ENCODE results near the gene WASHC1. TPM values are rescaled to one million over a fixed set of nuclear protein-coding genes. Genes with fewer than 3 reads are reported as not detected.
A peak's percentile ranks its signal among the peaks of the same experiment; 100 is the strongest.
"Not testable (repeated sequence)": the region's sequence is repeated elsewhere in the genome, so short reads cannot be mapped to it uniquely, and the experiment has no call there.

Gene WASHC1
- total RNA-seq: 10 to 100 TPM in 3 of 4 donors, 1 to 10 TPM in 1; 7.3 to 15.9 (median 12.1) TPM
- polyA plus RNA-seq: 10 to 100 TPM in 2 of 3 donors, 1 to 10 TPM in 1; 9.5 to 13.0 (median 12.1) TPM
- long read RNA-seq, donor 1: 0 reads
- long read RNA-seq, donor 2, partial matches to known transcripts: 1 of 8 reads
- long read RNA-seq, donor 2, other reads (novel, unspliced or antisense): 7 of 8 reads

DNA sequence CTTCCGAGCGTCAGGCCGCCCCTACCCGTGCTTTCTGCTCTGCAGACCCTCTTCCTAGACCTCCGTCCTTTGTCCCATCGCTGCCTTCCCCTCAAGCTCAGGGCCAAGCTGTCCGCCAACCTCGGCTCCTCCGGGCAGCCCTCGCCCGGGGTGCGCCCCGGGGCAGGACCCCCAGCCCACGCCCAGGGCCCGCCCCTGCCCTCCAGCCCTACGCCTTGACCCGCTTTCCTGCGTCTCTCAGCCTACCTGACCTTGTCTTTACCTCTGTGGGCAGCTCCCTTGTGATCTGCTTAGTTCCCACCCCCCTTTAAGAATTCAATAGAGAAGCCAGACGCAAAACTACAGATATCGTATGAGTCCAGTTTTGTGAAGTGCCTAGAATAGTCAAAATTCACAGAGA lies at the start of gene WASHC1:
Gene WASHC1 (minus strand): TSS at position 101 of the 400 bp plus-strand sequence. CDS start 4,457 bp downstream, outside the sequence.
- H3K4me3 ChIP-seq; H3K27ac ChIP-seq; ATAC-seq; DNase-seq; H3K27me3 ChIP-seq (ENCODE audit: insufficient read depth in 3 of 3, low read length in 2 of 3); intact Hi-C loops (cut with DNase I); H3K4me1 ChIP-seq; H3K36me3 ChIP-seq (ENCODE audit: insufficient read depth in 1 of 2, low read depth in 1 of 2); H3K9me3 ChIP-seq: not testable (repeated sequence)
- 0% methylated on average over 2 of the region's 20 CpGs; no CpG with 5 or more reads in 2 of the 3 donors for WGBS, 3 donors

- not testable (repeated sequence) for H3K36me3 ChIP-seq (ENCODE audit: insufficient read depth in 1 of 2, low read depth in 1 of 2)
- WGBS, 3 donors: 44 to 76% (median 63%) methylated on average over 3 of the region's 3 CpGs
Observed at GRCh38 chr9:78333-78732, 49.1 kb upstream of the WASHC1 start.

GRCh38 chr9:76389-76788 lies 47.1 kb upstream of the WASHC1 start:
- intact Hi-C loops (cut with DNase I); H3K4me3 ChIP-seq: not testable (repeated sequence)

More at GRCh38 chr9:78333-78732, 49.1 kb upstream of the WASHC1 start:
- intact Hi-C loops (cut with DNase I); DNase-seq; H3K27ac ChIP-seq; H3K4me3 ChIP-seq; H3K4me1 ChIP-seq; H3K27me3 ChIP-seq (ENCODE audit: insufficient read depth in 3 of 3, low read length in 2 of 3); H3K9me3 ChIP-seq: not testable (repeated sequence)
- peak in 3 of 4 donors; percentile 58 to 71 (median 68) for ATAC-seq

GRCh38 chr9:73900-74525 lies 44.8 kb upstream of the WASHC1 start:
- WGBS, 3 donors: 15 to 21% (median 15%) methylated on average over 9 to 18 of the region's 18 CpGs
- H3K27me3 ChIP-seq (ENCODE audit: insufficient read depth in 3 of 3, low read length in 2 of 3); H3K9me3 ChIP-seq; H3K36me3 ChIP-seq (ENCODE audit: insufficient read depth in 1 of 2, low read depth in 1 of 2); intact Hi-C loops (cut with DNase I); DNase-seq; H3K27ac ChIP-seq; H3K4me1 ChIP-seq: not testable (repeated sequence)
- ATAC-seq: peak in 3 of 4 donors; percentile 33 to 56 (median 38)
- peak overlapping the region; percentile 65 for H3K4me3 ChIP-seq

More at GRCh38 chr9:76389-76788, 47.1 kb upstream of the WASHC1 start:
- not testable (repeated sequence) for ATAC-seq; H3K27me3 ChIP-seq (ENCODE audit: insufficient read depth in 3 of 3, low read length in 2 of 3); H3K9me3 ChIP-seq; H3K4me1 ChIP-seq; DNase-seq; H3K27ac ChIP-seq; H3K36me3 ChIP-seq (ENCODE audit: insufficient read depth in 1 of 2, low read depth in 1 of 2)
- WGBS, 3 donors: 84 to 96% (median 89%) methylated on average over 3 of the region's 3 CpGs

- H3K4me3 ChIP-seq: peak overlapping the region; percentile 65
- 1% methylated on average over 51 to 108 of the region's 109 CpGs for WGBS, 3 donors
- H3K4me1 ChIP-seq; H3K36me3 ChIP-seq (ENCODE audit: insufficient read depth in 1 of 2, low read depth in 1 of 2); H3K27ac ChIP-seq; H3K27me3 ChIP-seq (ENCODE audit: insufficient read depth in 3 of 3, low read length in 2 of 3); intact Hi-C loops (cut with DNase I); H3K9me3 ChIP-seq: not testable (repeated sequence)
- DNase-seq: peak; percentile 14 to 52
- ATAC-seq: peak; percentile 41 to 70 (median 50)
Observed at GRCh38 chr9:73076-73899, 44.0 kb upstream of the WASHC1 start.

- H3K9me3 ChIP-seq; H3K27ac ChIP-seq; H3K4me1 ChIP-seq; H3K27me3 ChIP-seq (ENCODE audit: insufficient read depth in 3 of 3, low read length in 2 of 3); H3K4me3 ChIP-seq; DNase-seq; intact Hi-C loops (cut with DNase I); H3K36me3 ChIP-seq (ENCODE audit: insufficient read depth in 1 of 2, low read depth in 1 of 2): not testable (repeated sequence)
- 16 to 24% (median 18%) methylated on average over 7 to 10 of the region's 10 CpGs for WGBS, 3 donors
- peak in 1 of 4 donors; percentile 30 for ATAC-seq
Observed at GRCh38 chr9:63031-63629, 33.9 kb upstream of the WASHC1 start.

DNA sequence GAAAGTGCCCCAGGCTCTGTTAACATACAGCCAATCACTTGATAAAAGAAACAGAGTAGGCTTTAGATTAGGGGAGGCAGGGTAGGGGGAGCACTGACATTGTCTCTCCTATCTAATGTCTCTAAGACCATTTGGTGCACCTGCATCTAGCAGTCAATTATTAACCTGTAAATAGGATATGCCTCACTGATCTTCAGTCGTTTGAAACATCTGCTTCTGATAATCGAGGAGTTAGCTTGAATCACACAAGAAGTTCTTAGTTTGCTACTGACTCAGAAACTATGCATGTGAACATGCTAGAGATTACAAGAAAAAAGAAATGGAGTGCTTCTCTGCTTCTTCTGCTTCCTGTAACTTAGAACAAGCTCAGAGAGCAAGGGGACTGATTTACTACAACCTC lies 23.4 kb upstream of the WASHC1 start:
- ATAC-seq; DNase-seq; H3K36me3 ChIP-seq (ENCODE audit: insufficient read depth in 1 of 2, low read depth in 1 of 2); intact Hi-C loops (cut with DNase I); H3K4me3 ChIP-seq; H3K4me1 ChIP-seq; H3K27ac ChIP-seq; H3K9me3 ChIP-seq; H3K27me3 ChIP-seq (ENCODE audit: insufficient read depth in 3 of 3, low read length in 2 of 3): not testable (repeated sequence)
- 39 to 47% (median 42%) methylated on average over 2 of the region's 2 CpGs for WGBS, 3 donors

DNA sequence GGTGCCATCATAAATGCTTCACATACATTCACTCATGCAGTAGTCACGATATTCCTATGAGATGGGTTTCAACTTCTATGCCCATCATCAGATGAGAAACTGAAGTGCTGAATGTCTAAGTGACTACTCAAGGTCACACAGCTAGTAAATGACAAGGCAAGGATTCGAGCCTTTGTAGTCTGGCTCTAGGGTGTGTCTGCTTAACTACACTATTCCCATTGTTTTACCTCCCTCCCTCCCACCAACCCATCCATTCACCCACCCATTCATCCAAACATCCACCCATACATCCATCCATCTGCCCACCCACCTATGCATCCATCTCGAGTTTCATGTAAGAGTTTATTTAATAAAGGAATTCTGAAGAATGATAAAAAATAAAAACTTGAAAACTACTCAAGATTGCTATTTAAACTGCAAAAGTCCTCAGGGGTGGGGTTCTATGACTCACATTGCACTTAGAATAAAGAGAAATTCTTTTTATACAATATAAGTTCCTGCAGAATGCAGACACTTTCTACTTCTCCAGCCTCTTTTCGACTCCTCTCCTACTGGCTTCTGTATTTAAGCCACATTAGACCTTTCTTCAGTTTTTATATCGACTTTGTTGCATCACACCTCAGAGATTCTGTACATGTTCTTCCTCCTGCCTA lies 19.1 kb upstream of the WASHC1 start:
- DNase-seq; H3K9me3 ChIP-seq; H3K27me3 ChIP-seq (ENCODE audit: insufficient read depth in 3 of 3, low read length in 2 of 3); ATAC-seq; intact Hi-C loops (cut with DNase I); H3K36me3 ChIP-seq (ENCODE audit: insufficient read depth in 1 of 2, low read depth in 1 of 2); H3K4me1 ChIP-seq; H3K27ac ChIP-seq; H3K4me3 ChIP-seq: not testable (repeated sequence)
- WGBS, 3 donors: 60 to 67% (median 60%) methylated on average over 4 to 5 of the region's 5 CpGs

DNA sequence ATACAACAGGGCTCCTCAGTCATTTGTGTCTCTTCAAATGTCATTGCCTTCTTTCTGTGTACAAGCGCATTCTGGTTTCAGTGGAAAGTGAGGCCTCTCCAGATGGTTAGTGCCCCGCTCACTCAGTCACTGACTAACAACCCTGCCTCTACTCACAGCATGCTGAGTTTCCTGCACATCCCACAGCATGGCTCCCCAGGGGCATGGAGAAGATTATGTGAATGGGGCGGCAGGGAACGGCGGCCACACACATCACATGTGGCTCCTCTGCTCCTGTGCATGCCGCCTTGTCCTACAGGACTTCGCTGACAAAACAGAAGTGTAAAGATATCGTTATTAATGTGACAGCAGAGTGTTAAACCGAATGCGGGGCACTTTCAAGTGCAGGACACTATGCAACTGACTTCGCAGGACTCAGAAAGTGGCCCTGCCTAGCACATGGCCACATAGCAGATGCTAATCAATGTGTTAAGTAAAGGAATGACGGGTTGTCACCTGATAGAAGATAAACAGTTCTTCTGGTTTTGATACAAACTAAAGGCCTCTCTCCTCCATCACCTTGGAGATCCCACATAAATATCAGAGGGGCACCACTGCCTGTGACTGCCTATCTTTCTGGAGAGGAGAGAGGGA lies 17.5 kb upstream of the WASHC1 start:
- DNase-seq; H3K27ac ChIP-seq; intact Hi-C loops (cut with DNase I); H3K27me3 ChIP-seq (ENCODE audit: insufficient read depth in 3 of 3, low read length in 2 of 3); H3K4me1 ChIP-seq; H3K36me3 ChIP-seq (ENCODE audit: insufficient read depth in 1 of 2, low read depth in 1 of 2); ATAC-seq; H3K4me3 ChIP-seq; H3K9me3 ChIP-seq: not testable (repeated sequence)
- WGBS, 3 donors: 77 to 85% (median 85%) methylated on average over 4 to 11 of the region's 12 CpGs

DNA sequence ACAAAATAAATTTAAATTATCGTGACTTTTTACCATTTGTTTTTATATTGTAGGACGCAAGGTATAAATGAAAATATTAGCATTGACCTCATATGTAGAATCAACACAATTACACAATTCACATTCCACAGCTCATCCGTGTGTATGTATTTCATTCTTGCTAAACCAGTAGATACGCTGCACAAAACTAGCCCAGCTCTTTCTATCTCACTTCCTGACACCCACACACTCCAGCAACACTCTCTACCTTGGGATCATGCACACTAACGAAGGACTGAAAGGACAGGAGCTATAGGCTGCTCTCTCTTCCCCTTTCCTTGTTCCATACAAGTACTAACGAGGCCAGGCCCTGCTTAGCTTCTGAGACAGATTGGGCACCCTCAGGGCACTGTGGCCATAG lies 16.9 kb upstream of the WASHC1 start:
- H3K4me1 ChIP-seq; ATAC-seq; H3K27ac ChIP-seq; H3K4me3 ChIP-seq; DNase-seq; intact Hi-C loops (cut with DNase I); H3K36me3 ChIP-seq (ENCODE audit: insufficient read depth in 1 of 2, low read depth in 1 of 2); H3K9me3 ChIP-seq; H3K27me3 ChIP-seq (ENCODE audit: insufficient read depth in 3 of 3, low read length in 2 of 3): not testable (repeated sequence)
- 63 to 76% (median 67%) methylated on average over 6 of the region's 6 CpGs for WGBS, 3 donors

Data from psoas muscle (tissue), 8 donors.